Posterior cingulate gyrus (tissue), 11 donors: ENCODE data around the gene RASA2.
"Not testable (repeated sequence)": the region's sequence is repeated elsewhere in the genome, so short reads cannot be mapped to it uniquely, and the experiment has no call there.

Experiments used
- DNase-seq, 10 donors: peaks; one replicate each; pipeline versions ENCODE4 v3.0.0 to v3.0.0-alpha.2; 2020 to 2021; ENCODE audit warnings: mixed read lengths in 3 of 10
- intact Hi-C: fragments of 100-400 bp; cut with DNase I; formaldehyde crosslinking; loops from one replicate; pipeline ENCODE4 v1.15.1; 2023

The RASA2 gene

GRCh38 chr3:141625506-141625905 lies 138.7 kb downstream of the RASA2 start:
- intact Hi-C loops: no loop called here
- DNase-seq: peak in 1 of 10 donors; percentile 66

GRCh38 chr3:141628334-141628733 lies 141.5 kb downstream of the RASA2 start:
- DNase-seq, intact Hi-C loops: not testable (repeated sequence)

GRCh38 chr3:141628868-141629441 lies 142.1 kb downstream of the RASA2 start:
- DNase-seq, intact Hi-C loops: not testable (repeated sequence)

- DNase-seq: no peak
Measured at GRCh38 chr3:141629976-141630375, 143.1 kb downstream of the RASA2 start.

GRCh38 chr3:141632779-141633374 lies 146.1 kb downstream of the RASA2 start:
- no peak for DNase-seq
- intact Hi-C loops: no loop called here

More at GRCh38 chr3:141629976-141630375, 143.1 kb downstream of the RASA2 start:
- intact Hi-C loops: no loop called here

GRCh38 chr3:141642215-141642614 lies 155.4 kb downstream of the RASA2 start:
- intact Hi-C loops: no loop called here

GRCh38 chr3:141643391-141643790 lies 156.6 kb downstream of the RASA2 start:
- intact Hi-C loops: no loop called here

More at GRCh38 chr3:141642215-141642614, 155.4 kb downstream of the RASA2 start:
- DNase-seq: no peak

GRCh38 chr3:141643796-141644195 lies 157.0 kb downstream of the RASA2 start:
- no peak for DNase-seq
- intact Hi-C loops: no loop called here

More at GRCh38 chr3:141643391-141643790, 156.6 kb downstream of the RASA2 start:
- no peak for DNase-seq

- intact Hi-C loops: no loop called here
- DNase-seq: peak in 7 of 10 donors; percentile 30 to 91 (median 51)
Measured at GRCh38 chr3:141644931-141645330, 158.1 kb downstream of the RASA2 start.

GRCh38 chr3:141646760-141647561 lies 160.1 kb downstream of the RASA2 start:
- intact Hi-C loops: no loop called here
- no peak for DNase-seq

- DNase-seq: no peak
- intact Hi-C loops: no loop called here
Measured at GRCh38 chr3:141647562-141647915, 160.7 kb downstream of the RASA2 start.

- intact Hi-C loops: no loop called here
- no peak for DNase-seq
Measured at GRCh38 chr3:141648055-141648910, 161.5 kb downstream of the RASA2 start.

GRCh38 chr3:141649871-141650270 lies 163.0 kb downstream of the RASA2 start:
- intact Hi-C loops: no loop called here
- no peak for DNase-seq

- intact Hi-C loops: no loop called here
- DNase-seq: no peak
Measured at GRCh38 chr3:141650783-141651182, 164.0 kb downstream of the RASA2 start.

GRCh38 chr3:141651409-141651808 lies 164.6 kb downstream of the RASA2 start:
- intact Hi-C loops: no loop called here
- DNase-seq: no peak

- DNase-seq: no peak
- intact Hi-C loops: no loop called here
Measured at GRCh38 chr3:141652349-141652748, 165.5 kb downstream of the RASA2 start.

- intact Hi-C loops: no loop called here
- no peak for DNase-seq
Measured at GRCh38 chr3:141653847-141654246, 167.0 kb downstream of the RASA2 start.

GRCh38 chr3:141655801-141656200 lies 169.0 kb downstream of the RASA2 start:
- DNase-seq: no peak
- intact Hi-C loops: no loop called here

GRCh38 chr3:141656771-141657170 lies 169.9 kb downstream of the RASA2 start:
- intact Hi-C loops: no loop called here
- DNase-seq: no peak

- DNase-seq: no peak
- intact Hi-C loops: no loop called here
Measured at GRCh38 chr3:141657516-141657915, 170.7 kb downstream of the RASA2 start.
